WTC11 (cell line): ENCODE results near the gene PCDHGA4.
"Not testable (repeated sequence)": the region's sequence is repeated elsewhere in the genome, so short reads cannot be mapped to it uniquely, and the experiment has no call there.

Experiments
- AFF4 ChIP-seq: sonication (generic); formaldehyde crosslinking; IDR thresholded peaks from 2 replicates; pipeline ENCODE4 v1.8.1; 2023; ENCODE audit warnings: mild to moderate bottlenecking, missing genetic modification reagents, borderline replicate concordance
- ARID4B ChIP-seq: sonication (generic); formaldehyde crosslinking; IDR thresholded peaks from 2 replicates; pipeline ENCODE4 v1.8.0; 2023; ENCODE audit warnings: missing genetic modification reagents, mild to moderate bottlenecking, borderline replicate concordance
- CREB1 ChIP-seq: sonication (generic); formaldehyde crosslinking; IDR thresholded peaks from 2 replicates; pipeline ENCODE4 v1.8.0; 2023; ENCODE audit warnings: mild to moderate bottlenecking, missing genetic modification reagents
- CTCF ChIP-seq: fragments of 200-600 bp; IDR thresholded peaks from 2 replicates; pipeline ENCODE4 v1.8.0; 2022; ENCODE audit warnings: antibody characterized with exemption
- ELF4 ChIP-seq: sonication (generic); formaldehyde crosslinking; IDR thresholded peaks from 2 replicates; pipeline ENCODE4 v1.8.1; 2022; ENCODE audit warnings: low read depth, mild to moderate bottlenecking, moderate library complexity, missing genetic modification reagents
- FOXP1 ChIP-seq: sonication (generic); formaldehyde crosslinking; IDR thresholded peaks from 2 replicates; pipeline ENCODE4 v1.8.0; 2022; ENCODE audit warnings: missing genetic modification reagents, mild to moderate bottlenecking, moderate library complexity, borderline replicate concordance
- GABPB1 ChIP-seq: sonication (generic); formaldehyde crosslinking; IDR thresholded peaks from 2 replicates; pipeline ENCODE4 v1.8.1; 2023; ENCODE audit warnings: mild to moderate bottlenecking, missing genetic modification reagents
- KAT7 ChIP-seq: sonication (generic); formaldehyde crosslinking; IDR thresholded peaks from 2 replicates; pipeline ENCODE4 v1.8.1; 2023; ENCODE audit warnings: missing genetic modification reagents, mild to moderate bottlenecking, borderline replicate concordance
- NFE2L1 ChIP-seq: sonication (generic); formaldehyde crosslinking; IDR thresholded peaks from 2 replicates; pipeline ENCODE4 v1.8.1; 2023; ENCODE audit warnings: missing genetic modification reagents
- OVOL2 ChIP-seq: fragments of 250-450 bp; sonication (Bioruptor Pico); IDR thresholded peaks from 2 replicates; pipeline ENCODE4 v1.9.0; 2021; ENCODE audit warnings: mild to moderate bottlenecking, borderline replicate concordance
- TEAD1 ChIP-seq: sonication (generic); formaldehyde crosslinking; IDR thresholded peaks from 2 replicates; pipeline ENCODE4 v1.8.0; 2022; ENCODE audit warnings: mild to moderate bottlenecking, missing genetic modification reagents
- USF1 ChIP-seq: sonication (generic); formaldehyde crosslinking; IDR thresholded peaks from 2 replicates; pipeline ENCODE4 v1.8.0; 2022; ENCODE audit warnings: mild to moderate bottlenecking, missing genetic modification reagents
- ZNF532 ChIP-seq: fragments of 250-450 bp; sonication (Bioruptor Pico); IDR thresholded peaks from 2 replicates; pipeline ENCODE4 v1.9.0; 2021; ENCODE audit warnings: mild to moderate bottlenecking, borderline replicate concordance
- TF ChIP-seq, protein P1 (sequence below): sonication (generic); formaldehyde crosslinking; IDR thresholded peaks from 2 replicates; pipeline ENCODE4 v1.8.0; 2022; ENCODE audit warnings: mild to moderate bottlenecking, missing genetic modification reagents

DNA sequence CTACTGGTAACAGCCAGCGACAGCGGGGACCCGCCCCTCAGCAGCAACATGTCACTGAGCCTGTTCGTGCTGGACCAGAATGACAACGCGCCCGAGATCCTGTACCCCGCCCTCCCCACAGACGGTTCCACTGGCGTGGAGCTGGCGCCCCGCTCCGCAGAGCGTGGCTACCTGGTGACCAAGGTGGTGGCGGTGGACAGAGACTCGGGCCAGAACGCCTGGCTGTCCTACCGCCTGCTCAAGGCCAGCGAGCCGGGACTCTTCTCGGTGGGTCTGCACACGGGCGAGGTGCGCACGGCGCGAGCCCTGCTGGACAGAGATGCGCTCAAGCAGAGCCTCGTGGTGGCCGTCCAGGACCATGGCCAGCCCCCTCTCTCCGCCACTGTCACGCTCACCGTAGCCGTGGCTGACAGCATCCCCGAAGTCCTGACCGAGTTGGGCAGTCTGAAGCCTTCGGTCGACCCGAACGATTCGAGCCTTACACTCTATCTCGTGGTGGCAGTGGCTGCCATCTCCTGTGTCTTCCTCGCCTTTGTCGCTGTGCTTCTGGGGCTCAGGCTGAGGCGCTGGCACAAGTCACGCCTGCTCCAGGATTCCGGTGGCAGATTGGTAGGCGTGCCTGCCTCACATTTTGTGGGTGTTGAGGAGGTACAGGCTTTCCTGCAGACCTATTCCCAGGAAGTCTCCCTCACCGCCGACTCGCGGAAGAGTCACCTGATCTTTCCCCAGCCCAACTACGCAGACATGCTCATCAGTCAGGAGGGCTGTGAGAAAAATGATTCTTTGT lies 39.8 kb downstream of the PCDHGA4 start:
- TF ChIP-seq ELF4 (CRISPR knock-in tag); NFE2L1 (CRISPR knock-in tag); ARID4B (CRISPR knock-in tag); ZNF532 (CRISPR knock-in tag); USF1 (CRISPR knock-in tag); FOXP1; TEAD1; AFF4 (CRISPR knock-in tag); CREB1; KAT7; OVOL2 (CRISPR knock-in tag); GABPB1 (CRISPR knock-in tag): not testable (repeated sequence)
- TF ChIP-seq, protein P1, sequence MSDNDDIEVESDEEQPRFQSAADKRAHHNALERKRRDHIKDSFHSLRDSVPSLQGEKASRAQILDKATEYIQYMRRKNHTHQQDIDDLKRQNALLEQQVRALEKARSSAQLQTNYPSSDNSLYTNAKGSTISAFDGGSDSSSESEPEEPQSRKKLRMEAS (CRISPR knock-in tag) = not testable (repeated sequence)
- 0 out of 2 replicates have a peak, but pooled peaks have one; percentile 11 for TF ChIP-seq CTCF
